Chondrocyte (in vitro differentiated cells): ENCODE data around the gene COBL. TPM values are rescaled to one million over a fixed set of nuclear protein-coding genes. Genes with fewer than 3 reads are reported as not detected.

Experiments
- DNase-seq: peaks from one replicate; pipeline ENCODE4 v3.0.0; 2021; ENCODE audit warnings: mixed read lengths, low spot score
- H3K27ac Mint-ChIP-seq: one replicate; pipeline ENCODE4 v1.8.0; 2021; ENCODE audit warnings: mild to moderate bottlenecking, moderate library complexity, mixed read lengths; ENCODE audit not compliant: unreplicated experiment
- H3K27me3 Mint-ChIP-seq: 2 replicates; pipeline ENCODE4 v1.8.0; 2021; ENCODE audit warnings: low read depth, mixed read lengths
- H3K36me3 Mint-ChIP-seq: 2 replicates; pipeline ENCODE4 v1.8.0; 2021; ENCODE audit warnings: low read depth, mixed read lengths
- H3K4me1 Mint-ChIP-seq: 2 replicates; pipeline ENCODE4 v1.8.0; 2021; ENCODE audit warnings: low read depth, mild to moderate bottlenecking, mixed read lengths
- H3K4me3 Mint-ChIP-seq: one replicate; pipeline ENCODE4 v1.8.0; 2021; ENCODE audit warnings: mild to moderate bottlenecking, moderate library complexity, mixed read lengths; ENCODE audit not compliant: unreplicated experiment
- H3K9me3 Mint-ChIP-seq: 2 replicates; pipeline ENCODE4 v1.8.0; 2021; ENCODE audit warnings: low read depth, mixed read lengths
- total RNA-seq: library from RNA; stranded (reverse); gene quantifications from 3 replicates; pipeline ENCODE4 v1.2.1, GENCODE V29; 2021
- TF ChIP-seq, protein P1 (sequence below): fragments of 200-600 bp; sonication (generic); IDR thresholded peaks from 2 replicates; pipeline ENCODE4 v1.5.0; 2021; ENCODE audit warnings: antibody characterized with exemption, mild to moderate bottlenecking, moderate library complexity

COBL gene
- total RNA-seq, 1 donor from 2014 or later: 0.17 TPM

- Mint-ChIP-seq H3K36me3 (no peaks in the 10 kb centered on the region), H3K9me3 (peaks cover 5% of the 10 kb centered on the region), H3K4me3 (no peak overlapping the region), H3K4me1 (peaks cover 7% of the 10 kb centered on the region), H3K27me3 (no peaks in the 10 kb centered on the region), H3K27ac (no peak overlapping the region)
- no peak for DNase-seq
- TF ChIP-seq, protein P1, sequence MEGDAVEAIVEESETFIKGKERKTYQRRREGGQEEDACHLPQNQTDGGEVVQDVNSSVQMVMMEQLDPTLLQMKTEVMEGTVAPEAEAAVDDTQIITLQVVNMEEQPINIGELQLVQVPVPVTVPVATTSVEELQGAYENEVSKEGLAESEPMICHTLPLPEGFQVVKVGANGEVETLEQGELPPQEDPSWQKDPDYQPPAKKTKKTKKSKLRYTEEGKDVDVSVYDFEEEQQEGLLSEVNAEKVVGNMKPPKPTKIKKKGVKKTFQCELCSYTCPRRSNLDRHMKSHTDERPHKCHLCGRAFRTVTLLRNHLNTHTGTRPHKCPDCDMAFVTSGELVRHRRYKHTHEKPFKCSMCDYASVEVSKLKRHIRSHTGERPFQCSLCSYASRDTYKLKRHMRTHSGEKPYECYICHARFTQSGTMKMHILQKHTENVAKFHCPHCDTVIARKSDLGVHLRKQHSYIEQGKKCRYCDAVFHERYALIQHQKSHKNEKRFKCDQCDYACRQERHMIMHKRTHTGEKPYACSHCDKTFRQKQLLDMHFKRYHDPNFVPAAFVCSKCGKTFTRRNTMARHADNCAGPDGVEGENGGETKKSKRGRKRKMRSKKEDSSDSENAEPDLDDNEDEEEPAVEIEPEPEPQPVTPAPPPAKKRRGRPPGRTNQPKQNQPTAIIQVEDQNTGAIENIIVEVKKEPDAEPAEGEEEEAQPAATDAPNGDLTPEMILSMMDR: no peak
Observed at GRCh38 chr7:51069411-51070083, 247.1 kb downstream of the COBL start.

DNA sequence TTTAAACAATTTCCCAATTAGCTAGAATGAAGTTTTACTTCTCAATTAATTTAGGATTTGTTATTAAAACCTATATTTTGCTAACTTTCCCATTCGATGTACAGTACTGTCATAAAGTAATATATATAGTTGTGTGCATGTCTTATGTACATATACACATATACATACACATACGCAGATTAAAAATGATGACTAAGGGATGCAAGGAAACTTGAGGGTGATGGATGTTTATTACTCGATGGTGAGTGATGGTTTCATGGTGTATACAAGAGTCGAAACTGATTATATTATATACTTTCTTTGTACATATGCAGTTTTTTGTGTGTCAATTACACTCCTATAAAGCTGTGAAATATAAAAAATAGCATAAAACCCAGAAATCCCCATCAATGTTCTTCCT is 248.2 kb downstream of the COBL start:
- DNase-seq: no peak
- Mint-ChIP-seq H3K27me3 (no peaks in the 10 kb centered on the region), H3K4me1 (peaks cover 7% of the 10 kb centered on the region), H3K27ac (no peak overlapping the region), H3K9me3 (peaks cover 5% of the 10 kb centered on the region), H3K36me3 (no peaks in the 10 kb centered on the region), H3K4me3 (no peak overlapping the region)
- TF ChIP-seq, protein P1: no peak

GRCh38 chr7:51067757-51068156 is 248.9 kb downstream of the COBL start:
- TF ChIP-seq, protein P1: peak; percentile 94
- H3K27me3 Mint-ChIP-seq: no peaks in the 10 kb centered on the region
- peaks cover 5% of the 10 kb centered on the region for H3K9me3 Mint-ChIP-seq
- H3K36me3 Mint-ChIP-seq: no peaks in the 10 kb centered on the region
- no peak for DNase-seq
- no peak overlapping the region for H3K4me3 Mint-ChIP-seq
- H3K27ac Mint-ChIP-seq: no peak overlapping the region
- H3K4me1 Mint-ChIP-seq: peaks cover 7% of the 10 kb centered on the region

GRCh38 chr7:51067258-51067657 is 249.4 kb downstream of the COBL start:
- TF ChIP-seq, protein P1: no peak
- Mint-ChIP-seq H3K27me3 (no peaks in the 10 kb centered on the region), H3K4me3 (no peak overlapping the region), H3K27ac (no peak overlapping the region), H3K36me3 (no peaks in the 10 kb centered on the region), H3K4me1 (peaks cover 7% of the 10 kb centered on the region), H3K9me3 (peaks cover 5% of the 10 kb centered on the region)
- no peak for DNase-seq

- Mint-ChIP-seq H3K4me1 (peaks cover 7% of the 10 kb centered on the region), H3K9me3 (peaks cover 5% of the 10 kb centered on the region), H3K36me3 (no peaks in the 10 kb centered on the region), H3K27ac (no peak overlapping the region), H3K27me3 (no peaks in the 10 kb centered on the region), H3K4me3 (no peak overlapping the region)
- TF ChIP-seq, protein P1: no peak
- DNase-seq: no peak
Observed at GRCh38 chr7:51066405-51066882, 250.2 kb downstream of the COBL start.
